Measurements from ENCODE around the gene JAK1. TPM values are rescaled to one million over a fixed set of nuclear protein-coding genes. Genes with fewer than 3 reads are reported as not detected.

Gene JAK1
- polyA plus RNA-seq, 3 donors, result 29.5 to 79.6 (median 73.2) TPM

DNA sequence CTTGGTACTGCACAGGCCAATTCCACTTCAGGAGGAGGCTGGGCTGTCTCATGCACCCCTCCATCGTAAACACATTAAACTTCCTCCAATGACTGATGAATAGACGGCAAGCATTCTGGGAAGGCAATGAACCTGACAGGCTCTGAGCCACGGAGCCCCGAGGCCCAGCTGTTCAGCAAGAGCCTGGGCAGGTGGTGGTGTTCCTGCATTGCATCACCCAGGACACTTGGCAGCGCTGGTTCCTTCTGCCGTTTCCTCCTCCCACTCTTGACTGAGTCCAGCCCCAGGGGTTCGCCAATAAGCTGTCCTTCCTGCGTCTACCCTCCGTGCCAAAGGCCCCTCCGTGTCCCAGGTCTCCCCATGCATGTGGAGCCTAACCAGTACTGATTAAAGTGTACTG, 109.8 kb downstream of the JAK1 start:
- WGBS, 3 donors, result 41 to 50% (median 45%) methylated on average over 10 of the region's 10 CpGs
- H3K27ac ChIP-seq (ENCODE audit: low read depth, low read length), result no peak overlapping the region

DNA sequence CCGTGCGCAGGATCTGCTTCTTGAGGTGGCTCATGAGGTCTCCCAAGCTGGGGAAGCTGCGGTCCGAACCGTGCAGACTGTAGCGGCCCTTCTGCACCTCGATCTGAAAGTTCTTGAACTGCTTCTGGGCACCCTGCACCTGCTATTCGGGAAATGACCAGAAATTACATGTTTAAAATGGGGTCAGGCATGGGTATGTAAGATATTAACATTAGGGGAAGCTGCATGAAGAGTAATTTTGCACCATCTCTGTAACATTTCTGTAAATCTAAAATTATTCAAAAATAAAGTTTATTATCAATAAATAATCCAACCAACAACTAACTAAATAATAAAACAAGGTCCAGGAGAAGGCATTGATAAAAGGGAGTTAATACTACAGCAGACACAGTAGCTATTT, 110.8 kb downstream of the JAK1 start:
- no peak overlapping the region for H3K27ac ChIP-seq (ENCODE audit: low read depth, low read length)
- WGBS, 3 donors, result 85 to 97% (median 89%) methylated on average over 8 of the region's 8 CpGs

- WGBS, 3 donors, result 92 to 95% (median 95%) methylated on average over 5 of the region's 5 CpGs
- no peak overlapping the region for H3K27ac ChIP-seq (ENCODE audit: low read depth, low read length)
Observed at GRCh38 chr1:64854674-64855073, 111.7 kb downstream of the JAK1 start.

DNA sequence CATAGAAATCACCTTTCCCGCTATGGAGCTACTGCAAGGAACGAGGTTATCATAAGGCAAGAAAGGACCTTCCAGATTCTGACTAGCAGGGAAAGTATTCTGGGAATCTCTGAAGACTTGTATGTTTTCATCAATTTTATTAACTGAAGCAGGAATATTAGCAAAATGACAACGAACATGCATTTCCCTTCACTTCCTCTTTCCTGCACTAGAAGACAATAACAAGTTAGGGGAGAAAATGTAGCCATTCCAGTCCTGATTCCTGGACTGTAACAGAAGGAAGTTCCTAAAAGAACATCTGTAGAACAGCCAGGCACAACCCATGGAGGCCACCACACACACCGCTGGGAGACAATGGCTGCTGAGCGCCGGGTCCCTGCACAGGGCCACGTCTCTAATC, 114.7 kb downstream of the JAK1 start:
- 59 to 84% (median 69%) methylated on average over 7 of the region's 7 CpGs for WGBS, 3 donors
- H3K27ac ChIP-seq (ENCODE audit: low read depth, low read length), result no peak overlapping the region

GRCh38 chr1:64850846-64851245, 115.5 kb downstream of the JAK1 start:
- WGBS, 3 donors, result 83 to 97% (median 91%) methylated on average over 10 of the region's 10 CpGs

GRCh38 chr1:64849942-64850341, 116.4 kb downstream of the JAK1 start:
- WGBS, 3 donors, result 92 to 98% (median 96%) methylated on average over 11 of the region's 11 CpGs
- no peak overlapping the region for H3K27ac ChIP-seq (ENCODE audit: low read depth, low read length)

More at GRCh38 chr1:64850846-64851245, 115.5 kb downstream of the JAK1 start:
- no peak overlapping the region for H3K27ac ChIP-seq (ENCODE audit: low read depth, low read length)

DNA sequence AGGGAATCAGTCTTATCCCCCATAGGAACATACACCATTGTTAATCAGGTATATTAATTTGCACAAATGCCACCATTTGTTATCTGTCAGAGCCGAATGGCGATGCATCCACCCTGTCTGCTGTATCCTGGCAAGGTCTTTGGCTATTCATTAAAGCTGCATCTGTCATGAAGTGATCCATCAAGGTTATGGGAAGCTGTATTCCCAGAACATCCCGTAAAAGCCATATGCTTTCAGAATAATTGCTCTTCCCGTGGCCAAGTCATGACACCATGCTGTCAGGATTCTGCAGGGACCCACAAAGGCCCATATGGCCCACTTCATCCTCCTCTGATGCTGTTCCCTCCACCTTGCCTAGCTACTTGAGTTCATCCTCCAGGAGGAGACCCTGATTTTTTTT, 117.5 kb downstream of the JAK1 start:
- H3K27ac ChIP-seq (ENCODE audit: low read depth, low read length), result no peak overlapping the region
- WGBS, 3 donors, result 82 to 86% (median 86%) methylated on average over 4 of the region's 4 CpGs

DNA sequence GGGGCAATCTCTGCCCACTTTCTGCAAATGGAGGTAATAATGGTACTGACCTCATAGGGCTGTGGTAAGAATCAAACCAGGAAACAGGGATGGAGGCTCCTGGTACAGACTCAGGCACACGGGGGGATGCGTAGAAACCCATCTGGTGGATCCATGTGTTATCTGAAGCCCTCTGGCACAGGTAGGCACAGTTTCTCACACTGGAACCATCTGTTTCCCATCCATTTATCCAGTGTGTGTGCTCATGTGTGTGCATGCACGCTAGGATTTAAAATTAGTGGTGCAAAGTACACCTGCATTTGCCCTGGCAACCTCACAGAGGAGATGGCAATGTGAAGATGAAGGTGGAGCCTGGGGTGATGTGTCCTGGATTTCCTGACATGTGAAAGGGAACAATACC, 118.2 kb downstream of the JAK1 start:
- no peak overlapping the region for H3K27ac ChIP-seq (ENCODE audit: low read depth, low read length)
- 89 to 97% (median 93%) methylated on average over 3 of the region's 3 CpGs for WGBS, 3 donors

- WGBS, 3 donors, result 82 to 95% (median 86%) methylated on average over 4 of the region's 4 CpGs
- no peak overlapping the region for H3K27ac ChIP-seq (ENCODE audit: low read depth, low read length)
Observed at GRCh38 chr1:64847666-64848065, 118.7 kb downstream of the JAK1 start.

GRCh38 chr1:64846573-64847430, 119.5 kb downstream of the JAK1 start:
- 86 to 94% (median 88%) methylated on average over 10 of the region's 10 CpGs for WGBS, 3 donors
- no peak overlapping the region for H3K27ac ChIP-seq (ENCODE audit: low read depth, low read length)

GRCh38 chr1:64845831-64846425, 120.4 kb downstream of the JAK1 start:
- no peak overlapping the region for H3K27ac ChIP-seq (ENCODE audit: low read depth, low read length)
- 87 to 97% (median 90%) methylated on average over 13 of the region's 13 CpGs for WGBS, 3 donors

GRCh38 chr1:64844609-64845008, 121.7 kb downstream of the JAK1 start:
- no peak overlapping the region for H3K27ac ChIP-seq (ENCODE audit: low read depth, low read length)
- 92 to 95% (median 93%) methylated on average over 7 of the region's 7 CpGs for WGBS, 3 donors

DNA sequence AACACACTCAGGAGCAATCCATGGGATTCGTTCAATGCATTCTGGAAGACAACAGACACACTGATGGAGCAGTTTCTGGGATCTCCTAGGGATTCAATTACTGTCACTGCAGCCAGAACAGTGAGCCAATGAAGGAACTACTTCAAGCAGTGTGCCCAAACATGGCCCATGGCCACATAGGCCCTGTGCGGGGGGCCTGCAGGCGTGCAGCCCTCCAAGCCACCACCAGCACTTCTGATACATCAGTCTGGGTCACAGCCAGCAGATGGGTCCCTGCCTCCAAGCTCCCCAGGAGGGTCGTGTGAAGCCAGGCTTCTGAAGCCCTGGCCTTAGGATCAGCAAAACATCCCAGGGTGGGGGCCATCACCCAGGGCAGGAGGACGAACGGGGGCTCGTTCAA, 122.2 kb downstream of the JAK1 start:
- H3K27ac ChIP-seq (ENCODE audit: low read depth, low read length), result no peak overlapping the region
- WGBS, 3 donors, result 91 to 92% (median 91%) methylated on average over 7 of the region's 7 CpGs

GRCh38 chr1:64843675-64844074, 122.7 kb downstream of the JAK1 start:
- WGBS, 3 donors, result 85 to 97% (median 91%) methylated on average over 9 of the region's 9 CpGs

DNA sequence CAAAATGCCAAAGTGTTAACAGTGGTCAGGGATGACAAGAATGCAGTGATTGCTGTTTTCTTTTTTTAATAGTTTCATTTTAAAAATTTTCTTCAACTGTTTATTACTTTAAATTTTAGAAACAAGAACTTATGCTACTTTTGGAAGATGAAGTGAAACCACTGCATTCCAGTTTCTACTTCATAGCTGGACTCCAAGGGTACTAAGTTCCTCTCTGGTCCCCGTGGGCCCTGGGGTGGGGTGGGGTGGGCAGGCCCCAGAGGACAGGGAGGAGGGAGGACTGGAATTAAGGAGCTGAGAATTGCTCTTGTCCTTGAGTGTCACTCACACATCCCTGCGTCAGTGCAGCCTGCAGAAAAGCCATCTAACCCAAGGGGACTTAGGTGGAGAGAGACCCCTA, 124.1 kb downstream of the JAK1 start:
- 49 to 81% (median 53%) methylated on average over 2 of the region's 2 CpGs for WGBS, 3 donors
- H3K27ac ChIP-seq (ENCODE audit: low read depth, low read length), result no peak overlapping the region

More at GRCh38 chr1:64843675-64844074, 122.7 kb downstream of the JAK1 start:
- H3K27ac ChIP-seq (ENCODE audit: low read depth, low read length), result no peak overlapping the region

GRCh38 chr1:64841330-64842065, 124.9 kb downstream of the JAK1 start:
- 63 to 84% (median 66%) methylated on average over 6 of the region's 6 CpGs for WGBS, 3 donors
- no peak overlapping the region for H3K27ac ChIP-seq (ENCODE audit: low read depth, low read length)

GRCh38 chr1:64839732-64840405, 126.5 kb downstream of the JAK1 start:
- 89 to 94% (median 93%) methylated on average over 15 of the region's 15 CpGs for WGBS, 3 donors
- H3K27ac ChIP-seq (ENCODE audit: low read depth, low read length), result no peak overlapping the region

- H3K27ac ChIP-seq (ENCODE audit: low read depth, low read length), result no peak overlapping the region
- WGBS, 3 donors, result 85 to 92% (median 87%) methylated on average over 5 of the region's 5 CpGs
Observed at GRCh38 chr1:64839261-64839660, 127.1 kb downstream of the JAK1 start.

DNA sequence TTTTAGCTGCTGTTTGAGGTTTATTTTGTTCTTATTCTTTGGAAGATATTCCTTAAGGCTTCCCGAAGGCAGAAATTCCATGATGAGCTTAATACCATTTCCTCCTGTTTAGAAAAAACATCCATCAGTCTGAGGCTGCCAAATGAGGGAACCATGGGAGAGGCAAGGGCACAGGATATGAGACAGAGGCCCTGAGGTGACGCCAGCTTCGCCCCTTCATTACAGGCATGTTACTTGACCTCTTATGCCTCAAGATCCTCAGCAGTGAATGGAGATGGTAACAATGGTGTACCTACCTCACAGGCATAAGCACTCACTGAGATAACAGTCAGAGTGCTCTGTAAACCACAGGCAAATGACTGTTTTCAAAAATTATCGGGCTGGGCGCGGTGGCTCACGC, 127.9 kb downstream of the JAK1 start:
- WGBS, 3 donors, result 87 to 92% (median 90%) methylated on average over 7 of the region's 7 CpGs
- no peak overlapping the region for H3K27ac ChIP-seq (ENCODE audit: low read depth, low read length)

Measured in adipose tissue (tissue), 3 donors.